Measurements from ENCODE around the gene RASGRF1.

- TF ChIP-seq POLR2AphosphoS5 (IDR thresholded peaks at IDR 0.05; ENCODE audit: low read depth) (no peak), CTCF (IDR thresholded peaks at IDR 0.05; ENCODE audit: insufficient read depth, low read length) (no peak), REST (IDR thresholded peaks at IDR 0.05; ENCODE audit: insufficient replicate concordance, low read depth) (no peak)
Measured at GRCh38 chr15:79067072-79067833, 23.3 kb downstream of the RASGRF1 start.
